ENCODE measurements around the gene TPP1. TPM values are rescaled to one million over a fixed set of nuclear protein-coding genes. Genes with fewer than 3 reads are reported as not detected.

TPP1 gene
- total and polyA plus RNA-seq, 9 of the 15 experiments (the other 6 are each of a cell fraction or from before 2014, with no cell fraction given): 7.5 to 75.8 (median 15.7) TPM

DNA sequence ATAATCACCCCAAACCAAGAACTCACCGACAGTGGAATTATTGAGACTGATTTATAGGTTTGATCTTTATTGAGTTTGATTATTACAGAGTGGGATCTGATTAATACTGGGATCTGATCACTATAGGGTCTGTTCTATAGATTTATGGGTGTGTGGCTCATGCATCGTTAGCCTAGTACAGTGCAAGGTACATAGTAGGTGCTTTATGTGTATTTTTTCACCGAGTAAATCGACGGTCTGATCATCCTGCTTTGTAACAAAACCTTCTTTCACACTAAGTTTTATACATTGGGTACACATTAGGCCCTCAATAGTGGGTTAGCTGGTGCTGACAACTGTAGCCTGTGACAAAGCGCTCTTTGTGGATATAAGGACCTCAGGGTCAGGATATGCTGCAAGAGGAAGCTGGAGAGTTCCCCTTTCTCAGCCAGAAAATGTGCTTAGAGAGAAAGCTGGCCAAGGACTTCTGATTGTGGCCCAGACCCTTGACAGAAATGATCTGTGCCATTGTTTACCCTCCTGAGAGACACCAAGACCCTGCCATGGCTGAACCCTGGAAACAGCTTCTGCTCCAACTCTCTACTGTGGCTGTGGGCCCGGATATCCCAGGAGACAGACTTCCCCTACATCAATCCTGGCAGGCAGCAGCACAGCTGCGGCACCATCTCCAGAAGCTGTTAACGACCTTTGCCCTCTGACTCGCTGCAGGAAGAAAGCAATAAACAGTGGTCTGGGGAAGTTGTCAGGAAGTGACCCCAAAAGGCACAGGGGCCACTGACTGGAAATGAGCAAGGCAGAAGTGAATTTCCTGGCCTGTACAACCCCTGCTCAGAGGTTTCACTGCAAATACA, 16.1 kb upstream of the TPP1 start (continued):
- TF ChIP-seq C11orf30 (IDR thresholded peaks at IDR 0.05; ENCODE audit: low read depth) (no peak), MNT (conservative IDR thresholded peaks at IDR 0.05) (no peak), CTBP1 (IDR thresholded peaks at IDR 0.05; ENCODE audit: borderline replicate concordance) (peak; percentile 24; the same call in 1 of the 2 replicates), TFAP4 (CRISPR knock-in tag; IDR thresholded peaks at IDR 0.05; ENCODE audit: borderline replicate concordance) (peak; percentile 46; the same call in 1 of the 2 replicates), ETV6 (IDR thresholded peaks at IDR 0.05; ENCODE audit: borderline replicate concordance in 1 of 2, low read depth in 2 of 2, low read length in 1 of 2) (peak; percentile 50 to 84; a peak in 2 of 4 replicates), ETV6 (CRISPR knock-in tag; IDR thresholded peaks at IDR 0.05; ENCODE audit: borderline replicate concordance) (no peak), FOXA3 (CRISPR knock-in tag; conservative IDR thresholded peaks at IDR 0.05 in 1 of 2, IDR thresholded peaks at IDR 0.05 in 1 of 2) (peak in 1 of 2 experiments; percentile 51; a peak in 2 of 4 replicates), SMARCE1 (IDR thresholded peaks at IDR 0.05) (peak; percentile 45; the same call in 1 of the 2 replicates), ZNF584 (CRISPR knock-in tag; IDR thresholded peaks at IDR 0.05; ENCODE audit: low read depth) (peak; percentile 56; the same call in 1 of the 2 replicates), TGIF2 (CRISPR knock-in tag; IDR thresholded peaks at IDR 0.05) (no peak), SPI1 (IDR thresholded peaks at IDR 0.05; ENCODE audit: borderline replicate concordance, low read depth, low read length) (peak; percentile 93), TCF3 (CRISPR knock-in tag; IDR thresholded peaks at IDR 0.05) (peak; percentile 30; the same call in 1 of the 2 replicates), ARID1B (IDR thresholded peaks at IDR 0.05) (0 out of 2 replicates have a peak, but pooled peaks have one; percentile 23), ZNF408 (CRISPR knock-in tag; IDR thresholded peaks at IDR 0.05; ENCODE audit: low read depth) (no peak), MAFK (IDR thresholded peaks at IDR 0.05; ENCODE audit: low read length) (no peak), SRF (CRISPR knock-in tag; IDR thresholded peaks at IDR 0.05) (no peak), JUND (IDR thresholded peaks at IDR 0.05; ENCODE audit: borderline replicate concordance, low read depth, low read length) (0 out of 2 replicates have a peak, but pooled peaks have one; percentile 3), JUND (tag; IDR thresholded peaks at IDR 0.05; ENCODE audit: borderline replicate concordance, low read depth, low read length) (no peak), KLF13 (tag; IDR thresholded peaks at IDR 0.05; ENCODE audit: borderline replicate concordance, low read depth) (no peak), ZNF133 (CRISPR knock-in tag; IDR thresholded peaks at IDR 0.05) (no peak), CBFA2T3 (IDR thresholded peaks at IDR 0.05) (peak; percentile 55), NR2C1 (IDR thresholded peaks at IDR 0.05) (peak; percentile 92), NR2C1 (tag; IDR thresholded peaks at IDR 0.05) (peak; percentile 91)
- TF ChIP-seq, protein P1, sequence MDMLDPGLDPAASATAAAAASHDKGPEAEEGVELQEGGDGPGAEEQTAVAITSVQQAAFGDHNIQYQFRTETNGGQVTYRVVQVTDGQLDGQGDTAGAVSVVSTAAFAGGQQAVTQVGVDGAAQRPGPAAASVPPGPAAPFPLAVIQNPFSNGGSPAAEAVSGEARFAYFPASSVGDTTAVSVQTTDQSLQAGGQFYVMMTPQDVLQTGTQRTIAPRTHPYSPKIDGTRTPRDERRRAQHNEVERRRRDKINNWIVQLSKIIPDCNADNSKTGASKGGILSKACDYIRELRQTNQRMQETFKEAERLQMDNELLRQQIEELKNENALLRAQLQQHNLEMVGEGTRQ (CRISPR knock-in tag; IDR thresholded peaks at IDR 0.05): no peak
- TF ChIP-seq, protein P2, sequence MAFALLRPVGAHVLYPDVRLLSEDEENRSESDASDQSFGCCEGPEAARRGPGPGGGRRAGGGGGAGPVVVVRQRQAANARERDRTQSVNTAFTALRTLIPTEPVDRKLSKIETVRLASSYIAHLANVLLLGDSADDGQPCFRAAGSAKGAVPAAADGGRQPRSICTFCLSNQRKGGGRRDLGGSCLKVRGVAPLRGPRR (CRISPR knock-in tag; IDR thresholded peaks at IDR 0.05): no peak

Data from K562 (cell line).